Left ventricle myocardium superior (tissue), 1 donor: ENCODE data around the gene P2RX5. TPM values are rescaled to one million over a fixed set of nuclear protein-coding genes. Genes with fewer than 3 reads are reported as not detected.
A peak's percentile ranks its signal among the peaks of the same experiment; 100 is the strongest.

Experiments used
- ATAC-seq: fragments of 200-7000 bp; cut with Tn5 transposase; one replicate; pipeline ENCODE4 v1.9.1; 2020; ENCODE audit warnings: mild to moderate bottlenecking, moderate library complexity
- DNase-seq: peaks from one replicate; pipeline ENCODE4 v3.0.0-alpha.2; 2020
- intact Hi-C: fragments of 100-400 bp; cut with micrococcal nuclease; formaldehyde crosslinking; loops from one replicate; pipeline ENCODE4 v1.11.0; 2022
- total RNA-seq: library from RNA; stranded (reverse); fragmentation: NEBNext Ultra II Directional; extraction: Animal tissue kit (Norgen Biotek cat#: 25700); gene quantifications from one replicate; pipeline ENCODE4 v1.2.1, GENCODE V29; 2021
- donor health status: DM: no; HTN: yes; CAD: no; lungs with severe emphysema.

The P2RX5 gene
- total RNA-seq, 1 donor from 2014 or later = 16.4 TPM

DNA sequence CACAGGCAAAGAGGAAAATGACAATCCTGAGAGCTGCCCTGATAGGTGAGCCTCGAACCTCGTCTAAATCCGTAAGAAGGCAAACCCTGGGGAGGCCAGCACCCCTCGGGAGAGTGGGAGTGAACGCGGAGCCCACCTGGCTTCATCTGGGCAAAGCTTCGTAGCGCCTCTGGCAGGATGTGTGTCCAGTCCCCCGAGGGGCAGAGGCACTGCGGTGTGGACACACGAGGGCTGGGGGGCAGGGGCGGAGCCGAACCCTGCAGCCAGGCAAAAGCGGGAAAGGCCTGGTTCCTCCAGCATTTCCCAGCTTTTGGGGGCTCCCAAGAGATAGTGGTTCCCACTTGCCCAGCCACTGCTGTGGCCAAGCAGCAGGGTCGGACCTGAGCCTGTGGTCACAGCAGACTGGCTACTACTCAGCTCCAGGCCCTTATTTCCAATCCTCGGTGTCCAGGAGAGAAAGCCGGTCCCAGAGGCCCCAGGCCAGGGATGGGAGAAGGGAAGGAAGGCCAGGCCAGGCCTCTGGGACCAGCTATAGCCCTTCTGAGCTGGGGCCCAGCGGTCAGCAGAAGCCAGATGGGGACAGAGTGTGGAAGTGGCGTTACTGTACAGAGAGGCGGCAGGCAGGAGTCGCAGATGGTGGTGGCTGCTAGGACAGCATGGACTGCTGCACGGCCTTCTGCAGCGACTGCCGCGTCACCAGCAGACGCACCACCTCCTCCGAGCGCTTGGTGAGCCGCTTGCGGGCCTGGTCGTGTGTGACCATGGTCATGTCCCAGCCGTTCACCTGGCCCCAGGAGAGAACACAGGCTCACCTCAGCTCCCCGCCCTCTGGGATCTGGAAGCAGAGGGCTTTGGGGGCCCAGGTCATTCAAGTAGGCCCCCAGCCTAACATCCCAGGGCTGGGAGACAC is 32.6 kb downstream of the P2RX5 start:
- intact Hi-C loops = no loop called here

DNA sequence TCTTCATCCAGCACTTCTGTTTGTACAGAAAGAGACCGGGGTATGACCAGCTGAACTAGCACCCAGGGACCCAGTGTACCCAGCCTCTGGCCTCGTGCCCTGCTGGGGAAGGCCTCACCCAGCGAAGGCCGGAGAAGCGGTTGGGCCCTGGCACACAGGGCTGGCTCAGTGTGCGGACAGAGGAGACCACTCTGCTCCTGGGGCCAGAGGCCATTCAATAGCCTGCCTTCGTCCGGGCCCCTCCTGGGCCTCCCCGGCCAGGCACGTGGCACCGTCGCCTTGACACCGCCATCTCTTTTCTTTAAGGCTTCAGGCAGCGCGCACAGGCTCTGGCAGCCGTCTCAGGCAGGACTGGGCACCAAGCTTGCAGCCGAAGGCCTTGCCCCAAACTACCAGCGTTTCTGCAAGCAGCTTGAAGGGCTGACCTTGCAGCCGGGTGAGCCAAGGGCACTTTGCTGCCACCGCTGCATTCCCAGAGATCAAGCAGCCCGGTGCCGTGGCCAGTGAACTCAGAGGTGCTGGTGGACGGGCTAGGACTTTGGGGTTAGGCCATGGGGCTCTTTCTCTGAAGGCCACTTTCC is 35.6 kb downstream of the P2RX5 start:
- peak; percentile 64 for DNase-seq
- intact Hi-C loops = no loop called here

More for the DNA sequence above, 32.6 kb downstream of the P2RX5 start:
- ATAC-seq (no peak), DNase-seq (no peak)

DNA sequence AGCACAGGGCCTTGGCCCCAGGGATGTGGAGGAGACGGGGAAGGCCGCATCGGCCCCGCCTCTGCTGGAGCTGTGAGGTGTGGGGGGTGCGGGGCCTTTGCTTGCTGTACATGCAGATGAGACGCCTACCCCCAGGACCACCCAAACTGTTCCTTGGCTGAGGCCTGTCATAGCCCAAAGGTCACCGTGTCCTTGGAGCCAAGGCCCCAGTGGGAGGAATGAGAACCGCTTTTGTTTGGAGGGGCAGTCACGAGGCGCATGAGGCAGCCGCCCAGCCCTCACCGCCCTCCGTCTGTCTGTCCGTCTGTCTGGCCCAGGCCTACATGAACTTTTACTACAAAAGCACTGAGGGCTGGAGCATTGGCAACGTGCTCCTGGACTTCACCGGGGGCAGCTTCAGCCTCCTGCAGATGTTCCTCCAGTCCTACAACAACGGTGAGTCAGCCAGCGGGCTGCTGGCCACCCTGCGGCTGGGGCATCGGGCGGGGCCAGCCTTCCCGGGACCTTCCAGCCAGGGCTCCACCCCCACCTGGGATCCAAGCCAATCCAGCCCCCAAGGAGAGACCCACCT is 36.3 kb downstream of the P2RX5 start:
- ATAC-seq (peak; percentile 63), DNase-seq (peak; percentile 80)
- intact Hi-C loops = no loop called here

More for the DNA sequence above, 35.6 kb downstream of the P2RX5 start:
- ATAC-seq = peak; percentile 37

DNA sequence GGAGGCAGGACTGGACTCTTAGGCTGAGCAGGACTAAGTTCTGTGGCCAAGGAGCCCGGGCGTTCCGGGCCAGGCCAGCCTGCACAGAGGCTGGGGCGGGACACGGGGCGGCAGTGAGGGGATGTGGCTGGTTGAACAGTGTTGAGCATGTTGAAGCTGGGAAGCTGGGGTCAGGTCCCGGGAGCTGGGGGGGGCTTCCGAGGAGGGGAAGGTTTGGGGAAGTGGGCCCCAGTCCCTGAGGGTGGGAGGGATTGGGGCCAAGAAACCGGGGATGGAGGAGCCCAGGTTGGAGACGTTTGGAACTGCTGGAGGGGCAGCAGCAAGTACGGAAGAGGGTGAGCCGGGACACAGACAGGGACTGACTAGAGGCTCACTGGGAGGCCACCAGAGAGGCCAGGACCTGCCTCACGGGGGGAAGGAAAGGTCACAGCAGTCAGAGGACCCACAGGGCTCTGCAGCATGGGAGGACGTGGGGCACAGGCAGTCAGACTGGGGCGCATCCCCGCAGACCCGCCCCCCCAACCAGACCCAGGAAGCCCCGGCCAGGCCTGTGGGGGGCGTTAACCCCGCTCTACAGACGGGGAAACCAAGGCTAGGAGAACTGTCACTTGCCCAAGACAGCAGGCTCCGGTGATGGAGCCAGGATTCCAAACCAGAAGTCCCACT is 37.0 kb downstream of the P2RX5 start:
- intact Hi-C loops = no loop called here
- ATAC-seq = peak; percentile 6
- no peak for DNase-seq

DNA sequence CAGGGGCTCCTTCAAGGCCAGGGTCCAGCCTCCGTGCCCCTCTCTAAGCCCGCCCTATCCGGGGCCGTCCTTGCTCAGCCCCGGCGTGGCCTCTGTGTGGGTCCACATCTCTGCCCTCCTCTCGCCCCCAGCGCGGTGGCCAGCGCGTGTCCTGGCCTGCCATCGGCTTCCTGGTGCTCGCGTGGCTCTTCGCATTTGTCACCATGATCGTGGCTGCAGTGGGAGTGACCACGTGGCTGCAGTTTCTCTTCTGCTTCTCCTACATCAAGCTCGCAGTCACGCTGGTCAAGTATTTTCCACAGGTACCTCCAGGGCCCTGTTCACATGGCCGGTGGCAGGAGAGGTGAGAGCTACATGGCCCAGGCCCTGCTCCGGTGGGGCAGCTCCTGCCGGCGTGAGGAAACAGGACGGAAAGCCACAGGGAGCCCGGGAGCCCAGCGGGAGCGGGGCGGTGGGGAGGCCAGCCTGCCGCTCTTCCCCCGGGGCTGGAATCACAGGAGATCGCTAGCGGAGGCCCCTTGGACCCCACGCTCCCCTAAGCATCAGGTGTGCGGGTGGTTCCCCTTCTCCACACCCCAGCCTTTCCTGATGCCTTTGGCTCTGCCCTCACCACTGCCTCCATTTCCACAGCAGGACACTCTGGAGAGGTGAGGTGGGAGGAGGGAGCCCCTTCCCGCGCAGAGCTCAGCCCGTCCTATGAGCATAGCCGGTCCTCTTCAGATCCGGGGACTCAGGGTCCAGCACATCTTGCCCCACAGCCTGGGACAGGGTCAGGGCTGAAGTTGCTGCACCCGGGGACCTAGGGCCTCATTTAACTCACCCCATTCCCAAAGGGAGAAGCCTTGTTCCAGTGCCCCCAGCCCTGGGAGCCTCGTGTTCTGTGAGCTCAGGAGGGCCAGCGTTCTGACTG is 37.8 kb downstream of the P2RX5 start:
- intact Hi-C loops = no loop called here
- no peak for DNase-seq
- no peak for ATAC-seq

DNA sequence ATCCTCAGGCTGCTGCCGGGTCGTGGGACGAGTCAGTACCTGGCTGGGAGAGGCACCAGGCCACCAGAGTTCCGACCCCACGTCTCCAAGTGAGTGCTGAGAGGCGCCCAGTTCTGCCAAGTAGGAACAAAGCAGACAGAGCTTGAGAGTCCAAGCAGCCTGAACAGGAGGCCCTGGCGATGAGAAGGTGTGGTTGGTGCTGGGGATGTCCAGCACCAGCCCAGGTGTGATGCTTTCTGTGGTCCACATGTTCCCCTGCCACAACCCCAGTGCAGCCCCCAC is 38.4 kb downstream of the P2RX5 start:
- ATAC-seq = no peak
- intact Hi-C loops = no loop called here

DNA sequence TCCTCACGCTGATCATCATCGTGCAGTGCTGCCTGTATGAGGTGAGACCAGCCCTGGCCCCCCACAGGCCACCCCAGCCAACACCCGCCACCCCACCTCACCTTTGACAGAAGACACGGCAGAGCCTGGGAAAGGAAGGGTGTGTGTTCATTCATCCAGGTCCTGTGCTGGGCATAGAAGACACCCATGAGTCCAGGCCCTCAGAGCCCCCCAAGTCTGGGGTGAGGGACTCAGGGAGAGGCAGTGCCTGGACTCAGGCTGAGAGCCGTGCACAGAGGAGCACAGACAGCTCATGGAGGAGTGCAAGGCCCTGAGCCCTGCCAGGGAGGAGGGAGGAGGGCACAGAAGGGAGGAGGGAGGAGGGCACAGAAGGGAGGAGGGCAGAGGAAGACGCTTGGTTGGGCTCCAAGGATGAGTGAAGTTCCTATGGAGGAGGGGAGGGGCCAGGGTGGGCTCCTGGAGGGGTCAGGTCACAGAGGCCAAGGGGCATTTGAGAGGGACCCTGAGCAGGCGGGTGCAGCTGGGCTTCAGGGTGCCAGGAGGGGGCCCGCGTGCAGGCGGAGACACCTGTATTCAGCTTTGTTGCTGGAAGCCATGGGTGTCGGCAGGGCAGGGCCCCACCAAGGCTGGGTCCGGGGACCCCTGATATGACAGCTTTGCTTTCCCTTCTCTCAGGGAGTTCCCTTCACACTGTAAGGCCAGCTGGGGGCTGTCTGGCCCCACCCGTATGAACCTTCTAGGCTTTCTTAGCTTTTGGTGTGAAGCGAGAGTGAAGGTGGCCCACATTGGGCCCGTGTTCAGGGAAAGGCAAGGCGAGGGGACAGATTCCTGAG is 39.0 kb downstream of the P2RX5 start:
- intact Hi-C loops = no loop called here
- no peak for DNase-seq
- no peak for ATAC-seq

More for the DNA sequence above, 38.4 kb downstream of the P2RX5 start:
- no peak for DNase-seq

DNA sequence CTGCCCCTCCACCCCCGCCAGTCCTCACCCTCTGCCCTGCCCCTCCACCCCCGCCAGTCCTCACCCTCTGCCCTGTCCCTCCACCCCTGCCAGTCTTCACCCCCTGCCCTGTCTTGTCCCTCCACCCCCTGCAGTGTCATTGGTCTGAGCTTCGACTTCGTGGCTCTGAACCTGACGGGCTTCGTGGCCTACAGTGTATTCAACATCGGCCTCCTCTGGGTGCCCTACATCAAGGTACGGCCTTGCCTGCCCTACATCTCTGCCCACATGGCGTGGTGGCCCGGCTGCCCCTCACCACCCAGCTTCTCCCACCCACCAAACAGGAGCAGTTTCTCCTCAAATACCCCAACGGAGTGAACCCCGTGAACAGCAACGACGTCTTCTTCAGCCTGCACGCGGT is 39.6 kb downstream of the P2RX5 start:
- intact Hi-C loops = no loop called here
- ATAC-seq = no peak
- no peak for DNase-seq

DNA sequence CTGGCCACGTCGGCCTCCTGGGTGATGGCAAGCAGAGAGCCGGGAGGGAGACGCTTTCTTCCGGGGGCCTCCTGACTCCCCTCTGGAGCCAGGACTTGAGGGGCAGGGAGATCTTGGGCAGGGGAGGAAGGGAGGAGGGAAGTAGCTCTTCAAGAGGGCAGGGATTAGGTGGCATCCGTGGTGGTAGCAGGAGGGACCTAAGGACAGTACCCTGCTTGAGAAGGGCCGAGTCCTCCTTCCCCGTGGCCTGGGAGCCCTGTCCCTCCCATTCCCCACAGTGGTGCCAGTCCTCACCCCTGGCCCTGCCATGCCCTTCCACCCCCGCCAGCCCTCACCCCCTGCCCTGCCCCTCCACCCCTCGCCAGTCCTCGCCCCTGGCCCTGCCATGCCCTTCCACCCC is 40.2 kb downstream of the P2RX5 start:
- intact Hi-C loops = no loop called here
- no peak for ATAC-seq
- no peak for DNase-seq

DNA sequence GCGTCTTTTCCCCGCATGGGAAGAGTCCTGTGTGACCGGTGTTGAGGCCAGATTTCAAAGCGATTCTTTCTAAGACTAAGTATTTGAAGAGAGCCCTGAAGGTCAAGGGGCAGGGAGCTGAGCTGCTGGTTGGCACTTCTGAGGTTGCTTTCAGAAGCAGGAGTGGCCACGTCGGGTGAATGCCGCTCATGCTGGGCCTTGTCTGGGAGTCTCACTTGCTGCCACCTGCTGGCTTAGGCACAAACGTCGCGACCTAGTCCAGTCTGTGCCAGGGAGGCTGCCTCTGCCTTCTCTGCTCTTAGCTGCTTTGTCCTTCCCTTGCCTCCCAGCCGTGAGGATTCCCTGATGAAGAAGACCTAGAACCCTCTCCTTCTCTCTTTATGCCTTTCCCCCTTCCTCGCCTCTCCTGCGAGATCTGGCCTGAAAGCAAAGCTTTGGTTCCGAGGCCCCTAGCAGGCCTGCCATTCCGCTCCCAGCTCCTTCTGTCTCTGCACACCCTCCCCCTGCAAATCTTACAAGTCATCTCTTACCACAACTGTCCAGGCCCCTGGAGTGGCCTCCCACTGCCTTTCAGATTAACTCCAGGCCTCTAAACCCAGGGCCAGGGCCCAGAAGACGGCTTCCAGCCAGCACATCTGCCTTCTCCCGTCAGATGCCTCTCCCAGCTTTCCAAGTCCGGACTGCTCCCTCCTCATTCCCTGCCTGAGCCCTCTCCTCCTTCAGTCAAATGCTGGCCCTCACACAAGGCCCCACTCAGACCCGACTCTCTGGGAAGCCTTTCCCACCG is 48.0 kb downstream of the P2RX5 start:
- ATAC-seq (peak; percentile 78), DNase-seq (peak; percentile 69)
- intact Hi-C loops = no loop called here

DNA sequence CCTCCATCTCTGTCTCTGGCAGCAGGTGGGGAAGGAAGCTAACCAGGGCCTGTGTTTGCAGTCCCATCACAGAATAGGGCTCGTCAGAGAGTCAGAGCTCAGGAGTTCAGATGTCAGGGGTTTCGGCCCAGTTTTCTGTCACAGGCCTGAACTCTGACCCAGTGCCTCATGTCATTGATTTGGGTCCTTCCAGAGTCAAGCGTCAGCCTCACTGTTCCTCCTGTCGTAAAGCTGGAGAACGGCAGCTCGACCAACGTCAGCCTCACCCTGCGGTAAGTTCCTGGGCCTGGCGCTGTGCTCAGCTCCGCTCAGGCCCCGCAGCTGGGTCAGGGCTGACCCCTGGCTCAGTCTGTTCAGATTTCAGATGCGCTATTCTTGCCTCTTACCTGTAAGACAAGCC is 48.7 kb downstream of the P2RX5 start:
- DNase-seq (no peak), ATAC-seq (no peak)
- intact Hi-C loops = no loop called here

DNA sequence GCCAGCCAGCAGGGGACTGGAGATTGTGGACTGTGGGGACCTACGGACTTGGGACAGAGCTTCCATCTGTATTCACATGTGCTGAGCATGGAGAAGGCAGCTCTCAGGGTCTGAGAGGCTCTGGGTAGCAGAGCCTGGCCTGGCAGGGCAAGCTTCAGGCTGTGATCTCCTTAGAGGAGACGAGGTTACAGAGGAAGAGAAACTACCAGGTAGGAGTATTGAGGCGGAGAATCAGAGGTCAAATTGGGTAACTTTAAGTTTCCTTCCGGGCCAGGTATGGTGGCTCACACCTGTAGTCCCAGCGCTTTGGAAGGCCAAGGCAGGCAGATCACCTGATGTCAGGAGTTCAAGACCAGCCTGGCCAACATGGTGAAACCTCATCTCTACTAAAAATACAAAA is 50.6 kb downstream of the P2RX5 start:
- no peak for DNase-seq

DNA sequence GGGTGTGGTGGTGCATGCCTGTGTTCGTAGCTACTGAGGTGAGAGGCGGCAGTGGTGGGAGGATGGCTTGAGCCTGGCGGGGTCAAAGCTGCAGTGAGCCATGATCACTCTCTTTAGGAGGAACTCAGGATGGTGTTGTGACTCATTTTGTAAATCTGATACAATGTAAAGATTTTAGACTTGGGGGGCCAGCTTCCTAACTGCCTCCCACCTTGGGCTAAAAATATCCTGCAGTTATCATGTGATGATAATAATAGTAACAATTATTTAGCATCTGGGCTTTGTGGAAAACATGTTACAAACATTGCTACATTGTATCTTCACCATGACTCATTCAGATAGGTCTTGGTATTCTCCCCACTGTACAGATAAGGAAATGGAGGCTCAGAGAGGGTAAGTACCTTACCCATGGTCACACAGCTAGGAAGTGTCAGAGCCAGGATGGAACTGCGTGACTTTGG is 52.0 kb downstream of the P2RX5 start:
- DNase-seq = no peak

More for the DNA sequence above, 50.6 kb downstream of the P2RX5 start:
- intact Hi-C loops = no loop called here
- ATAC-seq = no peak

DNA sequence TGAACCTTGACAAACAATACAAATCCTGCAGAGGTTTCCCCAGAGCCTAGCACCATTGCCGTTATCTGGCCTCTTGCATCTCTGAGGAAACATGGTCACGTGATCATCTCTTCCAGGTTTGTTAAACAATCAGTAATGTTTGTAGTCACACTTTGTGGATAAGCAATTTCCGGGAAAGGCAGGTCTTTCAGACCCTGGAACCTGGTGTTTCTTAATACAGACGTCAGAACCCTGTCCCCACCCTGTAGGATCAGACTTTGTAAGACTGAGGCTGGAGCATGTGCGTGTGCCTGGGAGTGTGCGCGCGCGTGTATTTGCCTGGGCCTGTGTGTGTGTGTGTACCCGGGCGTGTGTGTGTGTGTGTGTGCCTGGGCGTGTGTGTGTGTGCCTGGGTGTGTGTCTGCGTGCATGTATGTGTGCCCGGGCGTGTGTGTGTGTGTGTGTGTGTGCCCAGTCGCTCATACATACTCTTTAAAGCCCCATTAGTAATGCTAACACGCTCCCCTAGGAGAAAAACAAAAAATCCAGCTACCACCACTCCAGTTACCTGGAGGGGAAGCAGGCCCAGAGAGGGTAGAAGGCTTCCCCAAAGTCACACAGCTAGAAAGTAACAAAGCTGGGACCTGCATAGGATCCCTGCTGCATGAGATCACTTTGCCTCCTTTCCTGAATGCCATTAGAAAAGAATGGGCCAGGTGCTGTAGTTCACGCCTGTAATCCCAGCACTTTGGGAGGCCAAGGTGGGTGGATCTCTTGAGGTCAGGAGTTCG is 54.1 kb downstream of the P2RX5 start:
- intact Hi-C loops = no loop called here
- no peak for ATAC-seq
- DNase-seq = no peak

More for the DNA sequence above, 52.0 kb downstream of the P2RX5 start:
- ATAC-seq = no peak
- intact Hi-C loops = no loop called here

DNA sequence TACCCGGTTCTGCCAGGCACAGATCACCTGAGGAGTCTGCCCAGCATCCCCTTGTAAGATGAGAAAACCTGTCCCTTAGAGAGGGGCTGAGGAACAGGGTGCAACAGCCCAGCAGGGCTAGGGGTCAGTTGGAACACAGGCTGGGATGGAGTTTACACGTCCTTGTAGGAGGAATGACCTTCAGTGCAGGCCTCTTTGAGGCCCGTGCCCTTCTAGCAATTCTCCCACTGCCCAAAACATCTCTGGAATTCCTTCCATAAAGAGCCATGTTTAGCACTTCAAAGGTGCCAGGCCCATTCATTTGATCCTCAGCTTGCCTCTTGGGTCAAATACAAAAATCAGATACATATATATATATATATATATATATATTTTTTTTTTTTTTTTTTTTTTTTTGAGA is 54.9 kb downstream of the P2RX5 start:
- intact Hi-C loops = no loop called here
- DNase-seq = no peak
- ATAC-seq = no peak

DNA sequence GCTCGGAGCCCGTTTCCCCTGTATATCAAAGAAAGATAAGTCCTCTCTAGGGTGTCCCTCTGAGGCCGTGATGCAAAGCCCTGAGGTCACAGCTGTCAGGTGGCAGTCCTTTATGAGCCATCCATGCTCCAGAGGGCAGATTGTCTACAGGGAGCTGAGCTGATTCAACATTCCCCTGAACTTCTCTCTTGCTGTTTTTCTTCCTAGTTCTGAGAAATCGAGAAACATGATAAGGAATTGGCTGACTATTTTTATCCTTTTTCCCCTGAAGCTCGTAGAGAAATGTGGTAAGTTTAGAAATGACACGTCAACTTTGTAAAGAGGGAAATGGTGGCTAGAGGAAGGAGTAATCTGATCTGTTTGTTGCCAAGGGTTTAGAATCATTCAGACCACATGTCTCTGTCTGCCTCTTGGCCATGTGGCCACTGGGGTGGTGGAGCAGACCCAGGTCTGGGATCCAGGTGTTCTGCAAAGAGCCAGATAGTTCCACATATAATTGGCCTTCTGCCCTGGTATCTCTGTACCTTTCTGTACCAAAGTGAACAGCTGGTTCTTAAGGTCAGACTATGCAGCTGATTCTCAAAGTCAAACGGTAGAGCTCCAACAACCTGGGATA is 55.9 kb downstream of the P2RX5 start:
- intact Hi-C loops = no loop called here
- ATAC-seq (no peak), DNase-seq (no peak)
